Stimulated activated CD4-positive, alpha-beta T cell treated with anti-CD3 and anti-CD28 coated beads, Interleukin-4, amount 100 ng/mL, for 1 hour (primary cell): ENCODE results near the gene ZNF197.
"Not testable (repeated sequence)": the region's sequence is repeated elsewhere in the genome, so short reads cannot be mapped to it uniquely, and the experiment has no call there.

ENCODE experiments used
- DNase-seq: peaks from one replicate; pipeline ENCODE4 v3.0.0-alpha.2; 2020

Gene ZNF197

GRCh38 chr3:44624749-44625480, at the start of gene ZNF197:
TSS of gene ZNF197 (plus strand) at chr3:44625036. CDS start at chr3:44629155, 4,119 bp downstream.
- DNase-seq, result peak; percentile 56

GRCh38 chr3:44576613-44577012, 48.2 kb upstream of the ZNF197 start:
- DNase-seq, result no peak

- not testable (repeated sequence) for DNase-seq
Measured at GRCh38 chr3:44577354-44577952, 47.4 kb upstream of the ZNF197 start.

GRCh38 chr3:44578316-44578715, 46.5 kb upstream of the ZNF197 start:
- not testable (repeated sequence) for DNase-seq

- not testable (repeated sequence) for DNase-seq
Measured at GRCh38 chr3:44578924-44579515, 45.8 kb upstream of the ZNF197 start.

- not testable (repeated sequence) for DNase-seq
Measured at GRCh38 chr3:44579749-44580148, 45.1 kb upstream of the ZNF197 start.

GRCh38 chr3:44580971-44581370, 43.9 kb upstream of the ZNF197 start:
- DNase-seq, result not testable (repeated sequence)

GRCh38 chr3:44584646-44585501, 40.0 kb upstream of the ZNF197 start, which contains the start of gene ZNF660:
TSS of gene ZNF660 (plus strand) at chr3:44584964. CDS start at chr3:44594194, 9,230 bp downstream.
- DNase-seq, result no peak

- no peak for DNase-seq
Measured at GRCh38 chr3:44596621-44597020, 28.2 kb upstream of the ZNF197 start.

GRCh38 chr3:44601749-44602148, 23.1 kb upstream of the ZNF197 start:
- DNase-seq, result no peak

GRCh38 chr3:44612678-44613077, 12.2 kb upstream of the ZNF197 start:
- no peak for DNase-seq

- DNase-seq, result no peak
Measured at GRCh38 chr3:44628716-44629115, 3.9 kb downstream of the ZNF197 start.

GRCh38 chr3:44632193-44632592, 7.4 kb downstream of the ZNF197 start:
- DNase-seq, result no peak

GRCh38 chr3:44642337-44642736, 17.5 kb downstream of the ZNF197 start:
- DNase-seq, result no peak

GRCh38 chr3:44643024-44643423, 18.2 kb downstream of the ZNF197 start:
- no peak for DNase-seq

GRCh38 chr3:44647771-44648170, 22.9 kb downstream of the ZNF197 start:
- DNase-seq, result no peak

GRCh38 chr3:44648564-44649229, 23.9 kb downstream of the ZNF197 start, which contains the start of gene ZNF35:
TSS of gene ZNF35 (plus strand) at chr3:44648732. CDS start at chr3:44651068, 2,336 bp downstream.
- DNase-seq, result peak; percentile 35

GRCh38 chr3:44649709-44650108, 24.9 kb downstream of the ZNF197 start:
- no peak for DNase-seq

GRCh38 chr3:44654039-44654438, 29.2 kb downstream of the ZNF197 start:
- DNase-seq, result no peak

GRCh38 chr3:44659015-44659414, 34.2 kb downstream of the ZNF197 start:
- no peak for DNase-seq

GRCh38 chr3:44659434-44659833, 34.6 kb downstream of the ZNF197 start:
- no peak for DNase-seq

- DNase-seq, result no peak
Measured at GRCh38 chr3:44661189-44661588, 36.4 kb downstream of the ZNF197 start.
